PFSK-1 (cell line): ENCODE measurements around the gene MTUS2.

Source experiments
- POLR2AphosphoS5 ChIP-seq: IDR thresholded peaks from 2 replicates; pipeline ENCODE4 v1.6.1; 2012; ENCODE audit warnings: low read depth, mild to moderate bottlenecking, control low read depth, low read length, moderate library complexity
- TAF1 ChIP-seq: IDR thresholded peaks from 2 replicates; pipeline ENCODE4 v1.6.1; 2012; ENCODE audit warnings: low read length, control low read depth, borderline replicate concordance; ENCODE audit not compliant: insufficient read depth
- TF ChIP-seq, protein P1 (sequence below), 2 experiments: IDR thresholded peaks; 2 replicates each; pipeline versions ENCODE4 v1.6.1 to v1.8.0; 2011 to 2012; ENCODE audit warnings: low read depth in 2 of 2, low read length in 2 of 2, control low read depth in 1 of 2, inconsistent platforms in 1 of 2, mild to moderate bottlenecking in 1 of 2, moderate library complexity in 1 of 2; ENCODE audit not compliant: insufficient read depth in 1 of 2

DNA sequence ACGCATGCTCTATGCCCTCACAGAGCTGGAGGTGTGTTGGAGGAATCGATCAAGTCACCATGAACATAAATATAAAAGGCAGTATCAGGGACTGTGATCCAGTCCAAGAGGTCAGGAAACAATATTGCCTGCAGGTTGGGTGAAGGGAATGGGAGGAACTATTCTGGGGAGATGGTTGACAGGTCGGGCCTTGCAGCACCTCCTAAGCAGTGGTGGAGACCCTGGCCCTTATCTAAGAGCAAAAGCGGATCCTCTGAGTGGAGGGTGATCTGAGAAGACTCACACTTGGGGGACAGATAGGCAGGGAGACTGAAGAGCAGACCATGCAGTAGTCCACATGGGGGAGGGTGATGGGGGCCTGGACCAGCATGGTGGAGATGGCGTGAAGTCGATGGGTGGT, 561.9 kb downstream of the MTUS2 start:
- TF ChIP-seq, protein P1, sequence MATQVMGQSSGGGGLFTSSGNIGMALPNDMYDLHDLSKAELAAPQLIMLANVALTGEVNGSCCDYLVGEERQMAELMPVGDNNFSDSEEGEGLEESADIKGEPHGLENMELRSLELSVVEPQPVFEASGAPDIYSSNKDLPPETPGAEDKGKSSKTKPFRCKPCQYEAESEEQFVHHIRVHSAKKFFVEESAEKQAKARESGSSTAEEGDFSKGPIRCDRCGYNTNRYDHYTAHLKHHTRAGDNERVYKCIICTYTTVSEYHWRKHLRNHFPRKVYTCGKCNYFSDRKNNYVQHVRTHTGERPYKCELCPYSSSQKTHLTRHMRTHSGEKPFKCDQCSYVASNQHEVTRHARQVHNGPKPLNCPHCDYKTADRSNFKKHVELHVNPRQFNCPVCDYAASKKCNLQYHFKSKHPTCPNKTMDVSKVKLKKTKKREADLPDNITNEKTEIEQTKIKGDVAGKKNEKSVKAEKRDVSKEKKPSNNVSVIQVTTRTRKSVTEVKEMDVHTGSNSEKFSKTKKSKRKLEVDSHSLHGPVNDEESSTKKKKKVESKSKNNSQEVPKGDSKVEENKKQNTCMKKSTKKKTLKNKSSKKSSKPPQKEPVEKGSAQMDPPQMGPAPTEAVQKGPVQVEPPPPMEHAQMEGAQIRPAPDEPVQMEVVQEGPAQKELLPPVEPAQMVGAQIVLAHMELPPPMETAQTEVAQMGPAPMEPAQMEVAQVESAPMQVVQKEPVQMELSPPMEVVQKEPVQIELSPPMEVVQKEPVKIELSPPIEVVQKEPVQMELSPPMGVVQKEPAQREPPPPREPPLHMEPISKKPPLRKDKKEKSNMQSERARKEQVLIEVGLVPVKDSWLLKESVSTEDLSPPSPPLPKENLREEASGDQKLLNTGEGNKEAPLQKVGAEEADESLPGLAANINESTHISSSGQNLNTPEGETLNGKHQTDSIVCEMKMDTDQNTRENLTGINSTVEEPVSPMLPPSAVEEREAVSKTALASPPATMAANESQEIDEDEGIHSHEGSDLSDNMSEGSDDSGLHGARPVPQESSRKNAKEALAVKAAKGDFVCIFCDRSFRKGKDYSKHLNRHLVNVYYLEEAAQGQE (IDR thresholded peaks at IDR 0.05; ENCODE audit: insufficient read depth in 1 of 2, low read depth in 2 of 2, low read length in 2 of 2) = no peak
- TF ChIP-seq POLR2AphosphoS5 = no peak
- no peak for TF ChIP-seq TAF1
